ENCODE data around the gene ETFBKMT.

DNA sequence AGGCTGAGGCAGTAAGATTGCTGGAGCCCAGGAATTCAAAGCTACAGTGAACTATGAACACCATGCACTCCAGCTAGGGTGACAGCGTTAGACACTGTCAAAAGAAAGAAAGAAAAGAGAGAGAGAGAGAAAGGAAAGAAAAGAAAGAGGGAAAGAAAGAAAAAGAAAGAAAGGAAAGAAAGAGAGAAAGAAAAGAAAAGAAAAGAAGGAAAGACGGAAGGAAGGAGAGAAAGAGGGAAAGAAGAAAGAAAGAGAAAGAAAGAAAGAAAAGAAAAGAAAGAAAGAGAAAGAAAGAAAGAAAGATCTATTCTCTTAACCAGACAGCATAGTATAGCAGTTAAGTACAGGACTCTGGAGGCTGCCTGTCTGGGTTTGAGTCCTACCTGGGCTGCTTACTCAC is 46.7 kb upstream of the ETFBKMT start:
- TF ChIP-seq, protein P1, sequence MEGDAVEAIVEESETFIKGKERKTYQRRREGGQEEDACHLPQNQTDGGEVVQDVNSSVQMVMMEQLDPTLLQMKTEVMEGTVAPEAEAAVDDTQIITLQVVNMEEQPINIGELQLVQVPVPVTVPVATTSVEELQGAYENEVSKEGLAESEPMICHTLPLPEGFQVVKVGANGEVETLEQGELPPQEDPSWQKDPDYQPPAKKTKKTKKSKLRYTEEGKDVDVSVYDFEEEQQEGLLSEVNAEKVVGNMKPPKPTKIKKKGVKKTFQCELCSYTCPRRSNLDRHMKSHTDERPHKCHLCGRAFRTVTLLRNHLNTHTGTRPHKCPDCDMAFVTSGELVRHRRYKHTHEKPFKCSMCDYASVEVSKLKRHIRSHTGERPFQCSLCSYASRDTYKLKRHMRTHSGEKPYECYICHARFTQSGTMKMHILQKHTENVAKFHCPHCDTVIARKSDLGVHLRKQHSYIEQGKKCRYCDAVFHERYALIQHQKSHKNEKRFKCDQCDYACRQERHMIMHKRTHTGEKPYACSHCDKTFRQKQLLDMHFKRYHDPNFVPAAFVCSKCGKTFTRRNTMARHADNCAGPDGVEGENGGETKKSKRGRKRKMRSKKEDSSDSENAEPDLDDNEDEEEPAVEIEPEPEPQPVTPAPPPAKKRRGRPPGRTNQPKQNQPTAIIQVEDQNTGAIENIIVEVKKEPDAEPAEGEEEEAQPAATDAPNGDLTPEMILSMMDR (IDR thresholded peaks at IDR 0.05): no peak
- TF ChIP-seq RAD21 (IDR thresholded peaks at IDR 0.05; ENCODE audit: low read length) (no peak), TEAD4 (IDR thresholded peaks at IDR 0.05; ENCODE audit: borderline replicate concordance, insufficient read depth) (no peak), CHD2 (IDR thresholded peaks at IDR 0.05; ENCODE audit: low read length, partially characterized antibody) (no peak), POLR2AphosphoS5 (IDR thresholded peaks at IDR 0.05; ENCODE audit: low read depth, low read length) (no peak), SMC3 (IDR thresholded peaks at IDR 0.05; ENCODE audit: low read depth, low read length) (no peak), GABPA (IDR thresholded peaks at IDR 0.05; ENCODE audit: low read depth) (no peak), EZH2phosphoT487 (IDR thresholded peaks at IDR 0.05; ENCODE audit: borderline replicate concordance, low read depth) (no peak), FOXM1 (IDR thresholded peaks at IDR 0.05; ENCODE audit: low read depth) (no peak)
- TF ChIP-seq, protein P2, sequence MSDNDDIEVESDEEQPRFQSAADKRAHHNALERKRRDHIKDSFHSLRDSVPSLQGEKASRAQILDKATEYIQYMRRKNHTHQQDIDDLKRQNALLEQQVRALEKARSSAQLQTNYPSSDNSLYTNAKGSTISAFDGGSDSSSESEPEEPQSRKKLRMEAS (IDR thresholded peaks at IDR 0.05; ENCODE audit: low read depth): no peak
